Smooth muscle cell (in vitro differentiated cells): ENCODE results near the gene FAIM. TPM values are rescaled to one million over a fixed set of nuclear protein-coding genes. Genes with fewer than 3 reads are reported as not detected.

Experiments used
- DNase-seq: peaks from one replicate; lab custom pipeline; 2025; ENCODE audit not compliant: unreplicated experiment; lab: John Stamatoyannopoulos, UW
- H2AFZ ChIP-seq: fragments of 200-600 bp; sonication (generic); 2 replicates; pipeline ENCODE4 v1.6.0; 2016; ENCODE audit warnings: antibody characterized with exemption, low read depth, mild to moderate bottlenecking
- H3F3A ChIP-seq: fragments of 200-600 bp; sonication (generic); 2 replicates; pipeline ENCODE4 v1.6.0; 2017; ENCODE audit warnings: antibody characterized with exemption, low read depth
- H3K27ac ChIP-seq: fragments of 200-600 bp; sonication (generic); 2 replicates; pipeline ENCODE4 v1.5.1; 2016; ENCODE audit warnings: low read depth, mild to moderate bottlenecking
- H3K27me3 ChIP-seq: fragments of 200-600 bp; sonication (generic); 2 replicates; pipeline ENCODE4 v1.6.1; 2016; ENCODE audit warnings: low read depth, mild to moderate bottlenecking
- H3K36me3 ChIP-seq: fragments of 200-600 bp; sonication (generic); 2 replicates; pipeline ENCODE4 v1.5.1; 2016; ENCODE audit warnings: low read depth
- H3K4me1 ChIP-seq: fragments of 200-600 bp; sonication (generic); 2 replicates; pipeline ENCODE4 v1.5.1; 2016; ENCODE audit warnings: low read depth
- H3K4me2 ChIP-seq: fragments of 200-600 bp; sonication (generic); 2 replicates; pipeline ENCODE4 v1.6.0; 2016; ENCODE audit warnings: mild to moderate bottlenecking
- H3K4me3 ChIP-seq: fragments of 200-600 bp; sonication (generic); 2 replicates; pipeline ENCODE4 v1.5.1; 2016; ENCODE audit warnings: mild to moderate bottlenecking
- H3K79me2 ChIP-seq: fragments of 200-600 bp; sonication (generic); 2 replicates; pipeline ENCODE4 v1.6.0; 2016; ENCODE audit warnings: low read depth, mild to moderate bottlenecking
- H3K9ac ChIP-seq: fragments of 200-600 bp; sonication (generic); 2 replicates; pipeline ENCODE4 v1.6.0; 2016; ENCODE audit warnings: low read depth
- H3K9me3 ChIP-seq: fragments of 200-600 bp; sonication (generic); replicated peaks from 2 replicates; pipeline ENCODE4 v1.5.1; 2016; ENCODE audit warnings: low read depth
- H4K20me1 ChIP-seq: fragments of 200-600 bp; sonication (generic); 2 replicates; pipeline ENCODE4 v1.6.0; 2016; ENCODE audit warnings: low read depth
- WGBS: methylation state at CpG from one replicate; pipeline ENCODE4 v1.1.7; 2016; ENCODE audit warnings: low lambda C conversion rate; 5-methylcytosine and 5-hydroxymethylcytosine counted together
- polyA plus RNA-seq: library from polyadenylated mRNA; unstranded; fragments of >200 nt; fragmentation: Nextera tagmentation; extraction: Ambion mirVana; gene quantifications from 2 replicates; pipeline ENCODE4 v1.2.1, GENCODE V29; 2016
- total RNA-seq: library from RNA; depleted of rRNA; stranded (reverse); fragments of >200 nt; gene quantifications from 2 replicates; pipeline ENCODE4 v1.2.3, GENCODE V29; 2014
- TF ChIP-seq, protein P1 (sequence below): fragments of 200-600 bp; sonication (generic); IDR thresholded peaks from 2 replicates; pipeline ENCODE4 v1.5.1; 2017; ENCODE audit warnings: borderline replicate concordance, mild to moderate bottlenecking, antibody characterized with exemption; ENCODE audit not compliant: insufficient read depth, poor library complexity, severe bottlenecking

FAIM gene
- total and polyA plus RNA-seq, 2 experiments from 2014 or later: 6.4 to 7.2 TPM

DNA sequence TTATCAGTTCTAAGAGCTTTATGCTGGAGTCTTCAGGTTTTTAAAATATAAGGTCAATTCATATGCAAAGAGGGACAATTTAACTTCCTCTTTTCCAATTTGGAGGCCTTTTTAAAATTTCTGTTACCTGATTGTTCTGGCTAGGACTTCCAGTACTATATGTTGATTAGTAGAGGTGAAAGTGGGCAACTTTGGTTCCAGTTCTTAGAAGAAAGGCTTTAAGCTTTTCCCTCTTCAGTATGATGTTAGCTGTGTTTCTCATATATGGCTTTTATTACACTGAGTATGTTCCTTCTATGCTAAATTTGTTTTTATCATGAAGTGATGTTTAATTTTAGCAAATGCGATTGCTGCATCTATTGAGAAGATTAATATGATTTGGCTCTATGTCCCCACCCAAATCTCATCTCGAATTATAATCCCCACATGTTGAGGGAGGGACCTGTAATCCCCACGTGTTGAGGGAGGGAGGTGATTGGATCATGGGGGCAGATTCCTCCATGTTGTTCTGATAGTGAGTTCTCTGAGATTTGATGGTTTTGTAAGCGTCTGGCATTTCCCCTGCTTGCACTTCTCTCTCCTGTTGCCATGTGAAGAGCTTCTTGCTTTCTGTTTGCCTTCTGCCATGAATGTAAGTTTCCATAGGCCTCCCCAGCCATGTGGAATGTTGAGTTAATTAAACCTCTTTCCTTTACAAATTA is 33.8 kb downstream of the FAIM start:
- Histone ChIP-seq H4K20me1 (no peaks in the 10 kb centered on the region), H3K27ac (no peak overlapping the region), H3K4me2 (no peak overlapping the region), H3K9ac (no peak overlapping the region), H3K4me1 (no peaks in the 10 kb centered on the region), H3K4me3 (no peak overlapping the region), H3K9me3 (peaks cover 7% of the 10 kb centered on the region), H2AFZ (no peak overlapping the region), H3F3A (no peaks in the 10 kb centered on the region), H3K27me3 (no peaks in the 10 kb centered on the region), H3K79me2 (no peaks in the 10 kb centered on the region), H3K36me3 (no peaks in the 10 kb centered on the region)
- WGBS: 90% methylated on average over 4 of the region's 4 CpGs
- DNase-seq: no peak
- TF ChIP-seq, protein P1, sequence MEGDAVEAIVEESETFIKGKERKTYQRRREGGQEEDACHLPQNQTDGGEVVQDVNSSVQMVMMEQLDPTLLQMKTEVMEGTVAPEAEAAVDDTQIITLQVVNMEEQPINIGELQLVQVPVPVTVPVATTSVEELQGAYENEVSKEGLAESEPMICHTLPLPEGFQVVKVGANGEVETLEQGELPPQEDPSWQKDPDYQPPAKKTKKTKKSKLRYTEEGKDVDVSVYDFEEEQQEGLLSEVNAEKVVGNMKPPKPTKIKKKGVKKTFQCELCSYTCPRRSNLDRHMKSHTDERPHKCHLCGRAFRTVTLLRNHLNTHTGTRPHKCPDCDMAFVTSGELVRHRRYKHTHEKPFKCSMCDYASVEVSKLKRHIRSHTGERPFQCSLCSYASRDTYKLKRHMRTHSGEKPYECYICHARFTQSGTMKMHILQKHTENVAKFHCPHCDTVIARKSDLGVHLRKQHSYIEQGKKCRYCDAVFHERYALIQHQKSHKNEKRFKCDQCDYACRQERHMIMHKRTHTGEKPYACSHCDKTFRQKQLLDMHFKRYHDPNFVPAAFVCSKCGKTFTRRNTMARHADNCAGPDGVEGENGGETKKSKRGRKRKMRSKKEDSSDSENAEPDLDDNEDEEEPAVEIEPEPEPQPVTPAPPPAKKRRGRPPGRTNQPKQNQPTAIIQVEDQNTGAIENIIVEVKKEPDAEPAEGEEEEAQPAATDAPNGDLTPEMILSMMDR: no peak

- H3K4me1 ChIP-seq: no peaks in the 10 kb centered on the region
- no peak overlapping the region for H2AFZ ChIP-seq
- 91% methylated on average over 1 of the region's 1 CpG for WGBS
- no peak overlapping the region for H3K9ac ChIP-seq
- no peaks in the 10 kb centered on the region for H3K79me2 ChIP-seq
- H4K20me1 ChIP-seq: no peaks in the 10 kb centered on the region
- H3K4me2 ChIP-seq: no peak overlapping the region
- peaks cover 7% of the 10 kb centered on the region for H3K9me3 ChIP-seq
- no peak overlapping the region for H3K27ac ChIP-seq
- H3F3A ChIP-seq: no peaks in the 10 kb centered on the region
- TF ChIP-seq, protein P1: no peak
- no peaks in the 10 kb centered on the region for H3K27me3 ChIP-seq
- no peak for DNase-seq
- no peaks in the 10 kb centered on the region for H3K36me3 ChIP-seq
- no peak overlapping the region for H3K4me3 ChIP-seq
These were observed 34.3 kb downstream of the FAIM start for GRCh38 chr3:138642927-138643253.

GRCh38 chr3:138646008-138646407 is 37.4 kb downstream of the FAIM start:
- Histone ChIP-seq H3K27me3 (no peaks in the 10 kb centered on the region), H3K4me3 (no peak overlapping the region), H4K20me1 (no peaks in the 10 kb centered on the region), H3K4me1 (no peaks in the 10 kb centered on the region), H3K9me3 (peaks cover 7% of the 10 kb centered on the region), H3F3A (no peaks in the 10 kb centered on the region), H3K4me2 (no peak overlapping the region), H3K79me2 (no peaks in the 10 kb centered on the region), H3K36me3 (no peaks in the 10 kb centered on the region), H3K9ac (no peak overlapping the region), H3K27ac (no peak overlapping the region), H2AFZ (no peak overlapping the region)
- no peak for DNase-seq
- TF ChIP-seq, protein P1: no peak

- TF ChIP-seq, protein P1: no peak
- H3K36me3 ChIP-seq: no peaks in the 10 kb centered on the region
- no peak overlapping the region for H2AFZ ChIP-seq
These were observed 37.9 kb downstream of the FAIM start for GRCh38 chr3:138646513-138646912.

More at GRCh38 chr3:138646513-138646912, 37.9 kb downstream of the FAIM start:
- no peak overlapping the region for H3K27ac ChIP-seq
- DNase-seq: no peak
- H3F3A ChIP-seq: no peaks in the 10 kb centered on the region
- no peak overlapping the region for H3K4me2 ChIP-seq
- H3K4me1 ChIP-seq: no peaks in the 10 kb centered on the region
- peaks cover 7% of the 10 kb centered on the region for H3K9me3 ChIP-seq
- H3K9ac ChIP-seq: no peak overlapping the region
- H3K79me2 ChIP-seq: no peaks in the 10 kb centered on the region
- H3K27me3 ChIP-seq: no peaks in the 10 kb centered on the region
- H4K20me1 ChIP-seq: no peaks in the 10 kb centered on the region
- H3K4me3 ChIP-seq: no peak overlapping the region
